NB4 (cell line): ENCODE data around the gene PLPPR1.

Source experiments
- DNase-seq: peaks from one replicate; pipeline ENCODE4 v3.0.0; 2010; ENCODE audit warnings: low read depth
- H3K4me3 ChIP-seq: one replicate; pipeline ENCODE4 v1.5.1; 2011; ENCODE audit warnings: mild to moderate bottlenecking, low read depth, low read length, moderate library complexity
- MAX ChIP-seq: IDR thresholded peaks from 2 replicates; pipeline ENCODE4 v1.6.1; 2011; ENCODE audit warnings: low read depth, low read length
- MYC ChIP-seq: IDR thresholded peaks from 2 replicates; pipeline ENCODE4 v1.6.1; 2011; ENCODE audit warnings: low read depth, low read length
- POLR2A ChIP-seq: IDR thresholded peaks from 2 replicates; pipeline ENCODE4 v1.6.1; 2011; ENCODE audit warnings: mild to moderate bottlenecking; ENCODE audit not compliant: insufficient read length; ENCODE audit errors: extremely low read depth
- TF ChIP-seq, protein P1 (sequence below): IDR thresholded peaks from one replicate; pipeline ENCODE4 v1.5.1; 2012; ENCODE audit warnings: low read depth, low read length

Gene PLPPR1

GRCh38 chr9:101131326-101131725 lies 102.8 kb downstream of the PLPPR1 start:
- TF ChIP-seq MAX = no peak
- no peak for DNase-seq
- no peak overlapping the region for H3K4me3 ChIP-seq

DNA sequence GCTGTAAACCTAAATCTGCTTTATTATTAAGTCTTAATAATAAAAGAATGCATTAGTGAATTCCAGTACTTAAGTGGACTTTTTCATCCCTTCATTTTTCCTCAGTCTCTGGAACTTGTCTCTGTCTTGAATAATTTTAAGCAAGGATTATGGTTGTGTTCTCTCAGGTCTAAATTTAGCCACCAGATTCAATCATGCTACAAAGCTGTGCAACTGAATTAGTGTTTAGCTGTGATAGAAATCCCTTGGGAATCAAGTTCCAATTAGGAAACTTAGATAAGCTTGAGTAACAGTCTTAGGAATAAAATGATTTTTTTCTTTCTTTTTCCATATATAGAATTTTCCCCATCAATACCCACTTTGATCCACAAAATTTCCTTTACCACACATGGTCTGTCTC lies 104.3 kb downstream of the PLPPR1 start:
- DNase-seq = no peak
- no peak for TF ChIP-seq MAX
- TF ChIP-seq POLR2A = no peak
- TF ChIP-seq, protein P1, sequence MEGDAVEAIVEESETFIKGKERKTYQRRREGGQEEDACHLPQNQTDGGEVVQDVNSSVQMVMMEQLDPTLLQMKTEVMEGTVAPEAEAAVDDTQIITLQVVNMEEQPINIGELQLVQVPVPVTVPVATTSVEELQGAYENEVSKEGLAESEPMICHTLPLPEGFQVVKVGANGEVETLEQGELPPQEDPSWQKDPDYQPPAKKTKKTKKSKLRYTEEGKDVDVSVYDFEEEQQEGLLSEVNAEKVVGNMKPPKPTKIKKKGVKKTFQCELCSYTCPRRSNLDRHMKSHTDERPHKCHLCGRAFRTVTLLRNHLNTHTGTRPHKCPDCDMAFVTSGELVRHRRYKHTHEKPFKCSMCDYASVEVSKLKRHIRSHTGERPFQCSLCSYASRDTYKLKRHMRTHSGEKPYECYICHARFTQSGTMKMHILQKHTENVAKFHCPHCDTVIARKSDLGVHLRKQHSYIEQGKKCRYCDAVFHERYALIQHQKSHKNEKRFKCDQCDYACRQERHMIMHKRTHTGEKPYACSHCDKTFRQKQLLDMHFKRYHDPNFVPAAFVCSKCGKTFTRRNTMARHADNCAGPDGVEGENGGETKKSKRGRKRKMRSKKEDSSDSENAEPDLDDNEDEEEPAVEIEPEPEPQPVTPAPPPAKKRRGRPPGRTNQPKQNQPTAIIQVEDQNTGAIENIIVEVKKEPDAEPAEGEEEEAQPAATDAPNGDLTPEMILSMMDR = no peak
- TF ChIP-seq MYC = no peak
- no peak overlapping the region for H3K4me3 ChIP-seq

DNA sequence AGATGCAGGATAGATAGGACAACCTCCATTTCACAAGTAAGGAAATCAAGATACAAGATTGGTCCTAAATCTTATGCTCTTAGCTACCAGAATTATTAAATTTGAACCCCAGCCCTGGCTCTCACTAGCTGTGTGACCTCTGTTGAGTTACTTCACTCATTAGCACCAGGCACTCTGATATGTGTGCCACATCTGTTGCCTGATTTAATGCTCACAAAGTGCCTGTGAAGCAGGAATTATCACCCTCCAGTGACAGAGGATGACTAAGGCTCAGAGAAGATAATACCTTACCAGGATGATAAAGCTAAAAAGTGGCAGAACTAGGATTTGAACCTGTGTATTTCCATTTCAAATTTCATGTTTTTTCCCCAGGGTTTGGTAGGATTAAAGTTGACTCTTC lies 110.0 kb downstream of the PLPPR1 start:
- DNase-seq = no peak
- TF ChIP-seq MAX (no peak), MYC (no peak), POLR2A (no peak)
- TF ChIP-seq, protein P1 = no peak
- no peak overlapping the region for H3K4me3 ChIP-seq

DNA sequence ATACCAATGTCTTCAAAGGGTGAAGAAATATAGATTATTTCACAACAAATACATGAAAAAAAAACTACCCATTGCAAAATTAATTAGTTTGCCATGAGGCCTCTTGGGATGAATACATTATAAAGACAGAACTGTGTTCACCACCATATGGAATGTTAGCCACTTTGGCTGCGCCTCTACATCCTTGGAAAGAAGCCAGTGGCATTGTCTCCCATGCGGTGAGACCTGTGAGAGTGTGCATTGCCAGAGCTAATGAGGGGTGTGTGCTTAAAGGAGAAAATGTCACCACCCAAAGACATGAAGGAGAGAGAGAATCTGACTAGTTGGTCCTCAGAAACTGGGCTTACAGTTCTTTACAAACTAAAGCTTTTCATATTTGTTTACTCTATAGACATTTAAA lies 110.6 kb downstream of the PLPPR1 start:
- DNase-seq = no peak
- TF ChIP-seq, protein P1 = no peak
- TF ChIP-seq MYC (no peak), MAX (no peak), POLR2A (no peak)
- H3K4me3 ChIP-seq = no peak overlapping the region

GRCh38 chr9:101140764-101141163 lies 112.2 kb downstream of the PLPPR1 start:
- DNase-seq = no peak
- TF ChIP-seq POLR2A (no peak), MAX (no peak), MYC (no peak)
- TF ChIP-seq, protein P1 = no peak
- no peak overlapping the region for H3K4me3 ChIP-seq

DNA sequence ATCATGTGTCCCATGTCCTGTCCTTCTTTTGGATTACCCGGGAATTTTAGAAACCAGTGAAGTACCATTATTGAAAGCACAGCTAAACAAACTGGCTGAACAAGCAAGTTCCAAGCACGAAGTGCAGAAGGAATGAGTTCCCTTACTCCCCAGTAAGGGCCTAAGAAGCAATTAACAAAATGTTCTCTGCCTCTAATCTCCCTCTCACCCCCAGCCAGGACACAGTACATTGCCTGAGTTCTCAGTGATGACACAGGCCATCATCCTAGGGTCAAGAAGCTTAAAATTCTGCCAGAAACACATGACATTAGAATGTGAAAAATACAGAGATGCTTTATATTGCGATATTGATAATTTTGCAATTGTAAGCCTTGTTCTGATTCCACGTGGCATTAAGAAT lies 118.0 kb downstream of the PLPPR1 start:
- no peak for TF ChIP-seq MYC
- TF ChIP-seq POLR2A = no peak
- no peak for TF ChIP-seq MAX
- TF ChIP-seq, protein P1 = no peak
- DNase-seq = no peak
- H3K4me3 ChIP-seq = no peak overlapping the region
